SH-SY5Y (cell line): Measurements from ENCODE around the gene TNS3.

Experiments
- GATA2 ChIP-seq: IDR thresholded peaks from 2 replicates; pipeline ENCODE4 v1.6.1; 2011; ENCODE audit warnings: mild to moderate bottlenecking, low read depth, low read length
- GATA3 ChIP-seq: IDR thresholded peaks from 2 replicates; pipeline ENCODE4 v1.6.1; 2011; ENCODE audit warnings: low read depth, mild to moderate bottlenecking, low read length, moderate library complexity

DNA sequence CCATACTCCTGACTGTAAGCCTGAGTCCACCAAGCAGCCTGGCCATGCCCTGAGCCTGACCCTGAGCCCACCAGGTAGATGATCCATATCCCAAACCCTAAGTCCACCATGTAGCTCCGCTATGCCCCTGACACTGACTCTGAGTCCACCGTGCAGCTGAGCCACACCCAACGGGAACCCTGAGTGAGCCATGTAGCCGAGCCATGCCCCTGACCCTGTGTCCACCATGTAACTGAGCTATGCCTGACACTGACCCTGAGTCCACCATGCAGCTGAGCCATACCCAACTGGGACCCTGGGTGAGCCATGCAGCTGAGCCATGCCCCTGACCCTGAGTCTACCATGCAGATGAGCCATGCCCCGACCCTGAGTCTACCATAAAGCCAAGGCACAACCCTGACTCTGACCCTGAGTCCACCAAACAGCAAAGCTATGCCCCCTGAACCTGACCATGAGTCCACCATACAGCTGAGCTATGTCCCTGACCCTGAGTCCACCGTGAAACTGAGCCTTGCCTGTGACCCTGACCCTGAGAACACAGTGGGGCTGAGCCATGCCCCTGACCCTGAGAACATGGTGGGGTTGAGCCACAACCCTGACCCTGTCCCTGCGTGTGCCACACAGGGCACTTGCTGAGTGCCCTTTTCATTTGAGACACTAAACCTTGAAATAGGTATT, 299.8 kb downstream of the TNS3 start:
- TF ChIP-seq GATA2, result no peak
- no peak for TF ChIP-seq GATA3
